ENCODE measurements around the gene FUT7. TPM values are rescaled to one million over a fixed set of nuclear protein-coding genes. Genes with fewer than 3 reads are reported as not detected.

FUT7 gene
- polyA plus RNA-seq, 3 donors, result 6.1 to 13.4 (median 10.5) TPM

GRCh38 chr9:137080260-137081122 lies 48.6 kb upstream of the FUT7 start:
- Histone ChIP-seq H3K27ac (ENCODE audit: low read depth in 1 of 2, low read length in 2 of 2) (no peak overlapping the region), H3K4me3 (replicated peaks in 1 of 3; ENCODE audit: low read depth in 2 of 3, low read length in 3 of 3) (no peak overlapping the region), H4K20me1 (ENCODE audit: insufficient read depth, low read length) (peaks cover 20% of the 10 kb centered on the region), H3K9me3 (replicated peaks in 1 of 2; ENCODE audit: control insufficient read depth in 1 of 2, insufficient read depth in 1 of 2, low read length in 2 of 2) (no peaks in the 10 kb centered on the region), H3K4me1 (ENCODE audit: control insufficient read depth in 1 of 2, insufficient read depth in 2 of 2, low read length in 2 of 2) (peaks cover 25 to 32% of the 10 kb centered on the region in 2 donors), H3K4me2 (replicated peaks; ENCODE audit: extremely low read depth, low read length, poor library complexity, severe bottlenecking) (no peak overlapping the region), H3K27me3 (ENCODE audit: control insufficient read depth in 2 of 2, insufficient read depth in 2 of 2, low read length in 2 of 2) (no peaks in the 10 kb centered on the region), H2AFZ (ENCODE audit: insufficient read depth, low read depth, low read length, poor library complexity, severe bottlenecking) (no peak overlapping the region), H3K9ac (ENCODE audit: insufficient read depth, low read length, poor library complexity, severe bottlenecking) (no peak overlapping the region), H3K79me2 (ENCODE audit: insufficient read depth, low read length) (no peaks in the 10 kb centered on the region), H3K36me3 (replicated peaks in 1 of 2; ENCODE audit: control insufficient read depth in 1 of 2, insufficient read depth in 2 of 2, low read length in 2 of 2) (peaks cover 36 to 40% of the 10 kb centered on the region in 2 donors)
- H3K27me3 Mint-ChIP-seq (ENCODE audit: low read depth in 3 of 3), result peaks cover 0 to 2% (median 0%) of the 10 kb centered on the region in 3 donors
- peaks cover 25 to 53% of the 10 kb centered on the region in 2 donors for H3K36me3 Mint-ChIP-seq
- H3K27ac Mint-ChIP-seq, result no peak overlapping the region
- DNase-seq, result no peak
- no peak for TF ChIP-seq CTCF (IDR thresholded peaks at IDR 0.05)
- intact Hi-C loops (cut with micrococcal nuclease), result no loop called here
- H3K4me1 Mint-ChIP-seq, result peaks cover 34% of the 10 kb centered on the region
- H3K9me3 Mint-ChIP-seq, result peaks cover 0 to 5% (median 0%) of the 10 kb centered on the region in 7 donors
- no peak overlapping the region for H3K4me3 Mint-ChIP-seq
- 97% methylated on average over 17 of the region's 24 CpGs for WGBS (ENCODE audit: insufficient coverage)

GRCh38 chr9:137079401-137079787 lies 47.5 kb upstream of the FUT7 start:
- H3K27ac Mint-ChIP-seq, result no peak overlapping the region

More at GRCh38 chr9:137079401-137079787, 47.5 kb upstream of the FUT7 start:
- H3K27me3 Mint-ChIP-seq (ENCODE audit: low read depth in 3 of 3), result peaks cover 0 to 4% (median 0%) of the 10 kb centered on the region in 3 donors
- H3K79me2 ChIP-seq (ENCODE audit: insufficient read depth, low read length), result no peaks in the 10 kb centered on the region
- no peak overlapping the region for H3K4me3 ChIP-seq (replicated peaks in 1 of 3; ENCODE audit: low read depth in 2 of 3, low read length in 3 of 3)
- no peaks in the 10 kb centered on the region for H3K9me3 Mint-ChIP-seq
- no peak overlapping the region for H2AFZ ChIP-seq (ENCODE audit: insufficient read depth, low read depth, low read length, poor library complexity, severe bottlenecking)
- WGBS (ENCODE audit: insufficient coverage), result 97% methylated on average over 13 of the region's 13 CpGs
- H3K27ac ChIP-seq (ENCODE audit: low read depth in 1 of 2, low read length in 2 of 2), result no peak overlapping the region
- peaks cover 18 to 36% of the 10 kb centered on the region in 2 donors for H3K4me1 ChIP-seq (ENCODE audit: control insufficient read depth in 1 of 2, insufficient read depth in 2 of 2, low read length in 2 of 2)
- H3K27me3 ChIP-seq (ENCODE audit: control insufficient read depth in 2 of 2, insufficient read depth in 2 of 2, low read length in 2 of 2), result no peaks in the 10 kb centered on the region
- TF ChIP-seq CTCF (IDR thresholded peaks at IDR 0.05), result no peak
- peaks cover 25 to 53% of the 10 kb centered on the region in 2 donors for H3K36me3 Mint-ChIP-seq
- intact Hi-C loops (cut with micrococcal nuclease), result no loop called here
- no peak overlapping the region for H3K4me3 Mint-ChIP-seq
- no peak overlapping the region for H3K9ac ChIP-seq (ENCODE audit: insufficient read depth, low read length, poor library complexity, severe bottlenecking)
- no peak for DNase-seq
- H3K9me3 ChIP-seq (replicated peaks in 1 of 2; ENCODE audit: control insufficient read depth in 1 of 2, insufficient read depth in 1 of 2, low read length in 2 of 2), result no peaks in the 10 kb centered on the region
- no peak overlapping the region for H3K4me2 ChIP-seq (replicated peaks; ENCODE audit: extremely low read depth, low read length, poor library complexity, severe bottlenecking)
- H3K36me3 ChIP-seq (replicated peaks in 1 of 2; ENCODE audit: control insufficient read depth in 1 of 2, insufficient read depth in 2 of 2, low read length in 2 of 2), result peaks cover 36 to 40% of the 10 kb centered on the region in 2 donors
- peaks cover 36% of the 10 kb centered on the region for H3K4me1 Mint-ChIP-seq
- H4K20me1 ChIP-seq (ENCODE audit: insufficient read depth, low read length), result peaks cover 20% of the 10 kb centered on the region

Measured in CD14-positive monocyte (primary cell).